ENCODE data around the gene SMAD3. TPM values are rescaled to one million over a fixed set of nuclear protein-coding genes. Genes with fewer than 3 reads are reported as not detected.
A peak's percentile ranks its signal among the peaks of the same experiment; 100 is the strongest.

Gene SMAD3
- total RNA-seq, 4 donors from 2014 or later = 21.2 to 32.3 (median 24.2) TPM

DNA sequence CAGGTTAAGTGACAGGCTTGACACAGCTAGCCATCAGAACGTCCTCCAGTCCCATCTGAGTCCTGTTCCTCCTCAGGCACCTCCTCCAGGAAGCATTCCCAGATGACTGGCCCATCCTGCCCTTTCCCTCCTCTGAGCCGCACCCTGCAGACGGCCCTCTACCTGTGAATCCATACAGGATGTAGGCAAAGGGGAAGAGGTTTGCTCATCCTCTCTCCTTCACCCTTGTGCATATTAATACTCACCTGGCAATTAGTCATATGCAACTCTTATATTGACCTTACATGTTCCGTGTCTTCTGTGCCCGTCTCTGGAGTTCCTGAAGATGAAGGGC lies 61.9 kb downstream of the SMAD3 start:
- 82% methylated on average over 5 of the region's 5 CpGs for WGBS
- H3K36me3 ChIP-seq = no peaks in the 10 kb centered on the region
- H3K4me1 ChIP-seq = peaks cover 50 to 81% (median 80%) of the 10 kb centered on the region in 4 donors
- H3K4me3 ChIP-seq = no peak overlapping the region
- H3K27ac ChIP-seq (replicated peaks in 1 of 4) = peak overlapping the region in 3 of 4 donors; percentile 81 to 90 (median 84)
- no peaks in the 10 kb centered on the region for H3K27me3 ChIP-seq
- TF ChIP-seq POLR2AphosphoS5 (IDR thresholded peaks at IDR 0.05) (no peak), POLR2A (IDR thresholded peaks at IDR 0.05; ENCODE audit: low read depth) (no peak), EP300 (IDR thresholded peaks at IDR 0.05) (no peak)
- TF ChIP-seq, protein P1, sequence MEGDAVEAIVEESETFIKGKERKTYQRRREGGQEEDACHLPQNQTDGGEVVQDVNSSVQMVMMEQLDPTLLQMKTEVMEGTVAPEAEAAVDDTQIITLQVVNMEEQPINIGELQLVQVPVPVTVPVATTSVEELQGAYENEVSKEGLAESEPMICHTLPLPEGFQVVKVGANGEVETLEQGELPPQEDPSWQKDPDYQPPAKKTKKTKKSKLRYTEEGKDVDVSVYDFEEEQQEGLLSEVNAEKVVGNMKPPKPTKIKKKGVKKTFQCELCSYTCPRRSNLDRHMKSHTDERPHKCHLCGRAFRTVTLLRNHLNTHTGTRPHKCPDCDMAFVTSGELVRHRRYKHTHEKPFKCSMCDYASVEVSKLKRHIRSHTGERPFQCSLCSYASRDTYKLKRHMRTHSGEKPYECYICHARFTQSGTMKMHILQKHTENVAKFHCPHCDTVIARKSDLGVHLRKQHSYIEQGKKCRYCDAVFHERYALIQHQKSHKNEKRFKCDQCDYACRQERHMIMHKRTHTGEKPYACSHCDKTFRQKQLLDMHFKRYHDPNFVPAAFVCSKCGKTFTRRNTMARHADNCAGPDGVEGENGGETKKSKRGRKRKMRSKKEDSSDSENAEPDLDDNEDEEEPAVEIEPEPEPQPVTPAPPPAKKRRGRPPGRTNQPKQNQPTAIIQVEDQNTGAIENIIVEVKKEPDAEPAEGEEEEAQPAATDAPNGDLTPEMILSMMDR (IDR thresholded peaks at IDR 0.05) = no peak
- intact Hi-C loops (cut with DNase I) = no loop called here
- DNase-seq (ENCODE audit: extremely low spot score) = no peak
- no peaks in the 10 kb centered on the region for H3K9me3 ChIP-seq

DNA sequence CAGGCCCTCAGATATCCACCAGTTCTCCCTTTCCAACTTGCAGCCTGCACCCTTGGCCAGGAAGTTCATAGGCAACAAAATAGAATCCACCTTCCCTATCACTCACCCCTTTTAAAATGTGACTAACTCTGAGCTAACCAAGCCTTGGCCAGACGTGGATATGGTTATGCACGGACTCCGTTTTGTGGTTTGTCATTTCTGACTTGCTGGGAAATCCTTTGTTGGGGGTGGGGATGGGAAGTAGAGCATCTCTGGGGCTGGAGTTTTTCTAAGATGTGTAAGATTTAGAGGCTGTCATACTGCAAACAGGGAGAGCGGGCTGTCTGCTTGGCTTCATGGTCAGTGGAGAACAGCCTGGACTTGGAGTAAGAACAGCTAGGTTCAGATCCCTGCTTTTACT lies 62.6 kb downstream of the SMAD3 start:
- no peaks in the 10 kb centered on the region for H3K36me3 ChIP-seq
- H3K4me3 ChIP-seq = no peak overlapping the region
- intact Hi-C loops (cut with DNase I) = no loop called here
- WGBS = 41% methylated on average over 4 of the region's 4 CpGs
- TF ChIP-seq, protein P1 (IDR thresholded peaks at IDR 0.05) = no peak
- no peak for TF ChIP-seq POLR2A (IDR thresholded peaks at IDR 0.05; ENCODE audit: low read depth)
- no peak for TF ChIP-seq POLR2AphosphoS5 (IDR thresholded peaks at IDR 0.05)
- TF ChIP-seq EP300 (IDR thresholded peaks at IDR 0.05) = no peak
- peak overlapping the region; percentile 29 to 90 (median 65) for H3K27ac ChIP-seq (replicated peaks in 1 of 4)
- H3K27me3 ChIP-seq = no peaks in the 10 kb centered on the region
- H3K9me3 ChIP-seq = no peaks in the 10 kb centered on the region
- peaks cover 53 to 88% (median 85%) of the 10 kb centered on the region in 4 donors for H3K4me1 ChIP-seq
- no peak for DNase-seq (ENCODE audit: extremely low spot score)

DNA sequence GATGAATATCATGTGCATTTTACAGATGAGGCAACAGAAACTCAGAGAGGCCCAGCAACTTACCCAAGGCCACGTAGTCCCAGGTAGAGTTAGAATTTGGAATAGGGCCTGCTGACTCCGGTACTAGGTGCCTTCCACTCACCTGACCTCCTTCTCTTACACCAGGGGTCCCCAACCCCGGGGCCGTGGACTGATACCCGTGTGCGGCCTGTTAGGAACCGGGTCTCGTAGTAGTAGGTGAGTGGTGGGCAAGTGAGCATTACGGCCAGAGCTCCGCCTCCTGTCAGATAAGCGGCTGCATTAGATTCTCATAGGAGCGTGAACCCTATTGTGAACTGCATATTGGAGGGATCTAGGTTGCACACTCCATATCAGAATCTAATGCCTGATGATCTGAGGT lies 64.8 kb downstream of the SMAD3 start:
- intact Hi-C loops (cut with DNase I) = no loop called here
- Histone ChIP-seq H3K4me1 (peaks cover 67 to 96% (median 90%) of the 10 kb centered on the region in 4 donors), H3K27me3 (no peaks in the 10 kb centered on the region), H3K9me3 (no peaks in the 10 kb centered on the region), H3K27ac (replicated peaks in 1 of 4) (no peak overlapping the region), H3K4me3 (no peak overlapping the region), H3K36me3 (no peaks in the 10 kb centered on the region)
- TF ChIP-seq POLR2AphosphoS5 (IDR thresholded peaks at IDR 0.05) (no peak), EP300 (IDR thresholded peaks at IDR 0.05) (no peak), POLR2A (IDR thresholded peaks at IDR 0.05; ENCODE audit: low read depth) (no peak)
- TF ChIP-seq, protein P1 (IDR thresholded peaks at IDR 0.05) = no peak
- no peak for DNase-seq (ENCODE audit: extremely low spot score)
- 96% methylated on average over 12 of the region's 12 CpGs for WGBS

DNA sequence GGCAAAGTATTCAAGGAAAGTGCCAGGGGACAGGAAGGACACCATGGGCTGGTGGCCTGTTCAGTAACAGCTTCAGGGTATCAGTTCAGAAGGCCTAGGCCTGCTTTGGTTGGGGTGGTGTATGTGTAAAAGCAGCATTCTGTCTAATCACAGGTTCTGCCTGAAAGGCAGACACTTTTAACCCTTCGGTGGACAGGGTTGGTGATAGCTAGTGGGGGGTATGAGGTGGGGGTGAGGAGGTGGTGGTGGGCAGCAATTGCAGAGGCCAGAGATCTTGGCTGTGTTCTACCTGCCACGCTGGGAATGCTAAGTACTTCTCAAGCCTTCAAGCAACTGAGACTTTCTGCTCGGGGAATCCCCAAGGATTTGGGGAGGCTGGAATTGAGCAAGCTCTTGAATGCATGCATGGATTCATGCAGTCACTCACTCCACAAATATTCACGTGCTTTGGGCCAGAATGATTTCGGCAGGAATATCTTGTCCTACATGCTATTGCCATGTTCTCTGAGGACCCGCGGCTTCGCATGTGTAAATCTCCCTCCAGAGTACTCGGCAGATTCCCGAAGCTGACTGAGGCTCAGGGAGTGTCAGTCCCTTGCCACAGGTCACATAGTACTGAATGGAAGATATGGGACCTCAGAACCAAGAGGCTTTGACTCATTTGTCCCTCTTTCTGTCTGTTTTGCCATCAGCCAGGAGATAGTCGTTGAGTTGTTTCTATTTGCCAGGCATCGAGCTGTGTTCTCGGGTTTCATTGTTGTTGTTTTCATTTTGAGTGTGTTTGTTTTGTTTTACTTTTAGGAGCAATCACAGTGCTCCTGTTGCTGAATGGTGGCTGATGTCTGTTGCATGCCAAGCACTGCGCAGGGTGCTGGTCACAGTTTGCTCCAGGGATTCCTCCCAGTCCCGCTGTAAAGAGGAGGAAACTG lies 65.5 kb downstream of the SMAD3 start:
- H3K36me3 ChIP-seq = no peaks in the 10 kb centered on the region
- H3K4me1 ChIP-seq = peaks cover 66 to 96% (median 90%) of the 10 kb centered on the region in 4 donors
- no peaks in the 10 kb centered on the region for H3K9me3 ChIP-seq
- DNase-seq (ENCODE audit: extremely low spot score) = no peak
- TF ChIP-seq, protein P1 (IDR thresholded peaks at IDR 0.05) = no peak
- TF ChIP-seq POLR2AphosphoS5 (IDR thresholded peaks at IDR 0.05) = no peak
- H3K27ac ChIP-seq (replicated peaks in 1 of 4) = peak overlapping the region in 1 of 4 donors; percentile 27
- WGBS = 81% methylated on average over 15 of the region's 15 CpGs
- no peak overlapping the region for H3K4me3 ChIP-seq
- intact Hi-C loops (cut with DNase I) = no loop called here
- H3K27me3 ChIP-seq = no peaks in the 10 kb centered on the region

Measured in esophagus muscularis mucosa (tissue), 4 donors.